Fibroblast of the aortic adventitia (primary cell): ENCODE results near the gene PRPH2. TPM values are rescaled to one million over a fixed set of nuclear protein-coding genes. Genes with fewer than 3 reads are reported as not detected.

ENCODE experiments used
- DNase-seq: peaks from one replicate; pipeline ENCODE4 v3.0.0-alpha.2; 2010; ENCODE audit warnings: low read depth
- H3K4me3 ChIP-seq: 2 replicates; pipeline ENCODE4 v1.5.1; 2011; ENCODE audit warnings: low read depth, mild to moderate bottlenecking, control low read depth, low read length, moderate library complexity
- total RNA-seq: library from RNA; depleted of rRNA; stranded (reverse); fragments of >200 nt; gene quantifications from 2 replicates; pipeline ENCODE4 v1.2.3, GENCODE V29; 2012; ENCODE audit warnings: low replicate concordance
- TF ChIP-seq, protein P1 (sequence below): IDR thresholded peaks from 2 replicates; pipeline ENCODE4 v1.5.1; 2011; ENCODE audit warnings: mild to moderate bottlenecking, low read length, control low read depth, inconsistent platforms; ENCODE audit not compliant: insufficient read depth

The PRPH2 gene, protein sequence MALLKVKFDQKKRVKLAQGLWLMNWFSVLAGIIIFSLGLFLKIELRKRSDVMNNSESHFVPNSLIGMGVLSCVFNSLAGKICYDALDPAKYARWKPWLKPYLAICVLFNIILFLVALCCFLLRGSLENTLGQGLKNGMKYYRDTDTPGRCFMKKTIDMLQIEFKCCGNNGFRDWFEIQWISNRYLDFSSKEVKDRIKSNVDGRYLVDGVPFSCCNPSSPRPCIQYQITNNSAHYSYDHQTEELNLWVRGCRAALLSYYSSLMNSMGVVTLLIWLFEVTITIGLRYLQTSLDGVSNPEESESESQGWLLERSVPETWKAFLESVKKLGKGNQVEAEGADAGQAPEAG
- 0.72 and 1.3 TPM in 2 replicates for total RNA-seq

DNA sequence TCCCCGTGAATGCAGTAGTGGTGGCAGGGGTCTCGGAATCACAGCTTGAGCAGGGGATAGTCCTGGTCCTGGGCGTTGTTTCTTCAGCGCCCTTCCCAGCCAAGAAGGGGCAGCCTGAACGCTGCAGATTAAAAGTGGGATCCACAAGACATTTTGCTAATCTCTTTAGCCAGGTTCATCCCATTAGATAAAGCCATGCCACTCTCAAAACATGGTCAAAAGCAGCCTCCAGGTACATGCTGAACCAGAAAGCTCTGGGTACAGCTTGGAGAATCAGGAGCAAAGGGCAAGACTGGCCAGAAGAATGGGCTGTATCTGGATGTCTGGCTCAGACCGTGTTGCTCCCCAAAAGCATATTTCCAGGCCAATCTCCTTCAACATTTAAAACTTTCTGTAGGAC, at the start of gene PRPH2:
TSS of gene PRPH2 (minus strand) at position 101 of the 400 bp plus-strand sequence. CDS start 263 bp downstream, outside the sequence.
- DNase-seq, result no peak

DNA sequence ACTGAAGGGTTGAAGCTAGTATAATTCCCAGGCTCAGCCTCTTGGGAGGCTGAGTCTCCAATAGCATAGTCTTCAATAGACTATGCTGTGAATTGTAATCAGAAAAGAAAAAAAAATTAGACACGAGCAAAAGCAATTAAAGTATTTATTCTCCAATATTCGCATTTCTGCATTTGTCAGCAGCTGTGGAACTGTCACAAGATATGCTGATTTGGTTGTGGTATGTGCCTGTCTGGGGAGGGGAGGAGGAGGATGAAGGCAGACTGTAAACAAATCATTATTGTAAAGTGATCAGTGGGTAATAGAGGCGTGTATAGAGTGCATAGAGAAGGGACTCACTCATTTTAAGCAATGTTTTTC, 49.3 kb upstream of the PRPH2 start:
- no peak for DNase-seq
- no peak overlapping the region for H3K4me3 ChIP-seq
- TF ChIP-seq, protein P1, sequence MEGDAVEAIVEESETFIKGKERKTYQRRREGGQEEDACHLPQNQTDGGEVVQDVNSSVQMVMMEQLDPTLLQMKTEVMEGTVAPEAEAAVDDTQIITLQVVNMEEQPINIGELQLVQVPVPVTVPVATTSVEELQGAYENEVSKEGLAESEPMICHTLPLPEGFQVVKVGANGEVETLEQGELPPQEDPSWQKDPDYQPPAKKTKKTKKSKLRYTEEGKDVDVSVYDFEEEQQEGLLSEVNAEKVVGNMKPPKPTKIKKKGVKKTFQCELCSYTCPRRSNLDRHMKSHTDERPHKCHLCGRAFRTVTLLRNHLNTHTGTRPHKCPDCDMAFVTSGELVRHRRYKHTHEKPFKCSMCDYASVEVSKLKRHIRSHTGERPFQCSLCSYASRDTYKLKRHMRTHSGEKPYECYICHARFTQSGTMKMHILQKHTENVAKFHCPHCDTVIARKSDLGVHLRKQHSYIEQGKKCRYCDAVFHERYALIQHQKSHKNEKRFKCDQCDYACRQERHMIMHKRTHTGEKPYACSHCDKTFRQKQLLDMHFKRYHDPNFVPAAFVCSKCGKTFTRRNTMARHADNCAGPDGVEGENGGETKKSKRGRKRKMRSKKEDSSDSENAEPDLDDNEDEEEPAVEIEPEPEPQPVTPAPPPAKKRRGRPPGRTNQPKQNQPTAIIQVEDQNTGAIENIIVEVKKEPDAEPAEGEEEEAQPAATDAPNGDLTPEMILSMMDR, result no peak

More for the DNA sequence above, at the start of gene PRPH2:
- TF ChIP-seq, protein P1, result no peak
- no peak within 1 kb of the TSS for H3K4me3 ChIP-seq

DNA sequence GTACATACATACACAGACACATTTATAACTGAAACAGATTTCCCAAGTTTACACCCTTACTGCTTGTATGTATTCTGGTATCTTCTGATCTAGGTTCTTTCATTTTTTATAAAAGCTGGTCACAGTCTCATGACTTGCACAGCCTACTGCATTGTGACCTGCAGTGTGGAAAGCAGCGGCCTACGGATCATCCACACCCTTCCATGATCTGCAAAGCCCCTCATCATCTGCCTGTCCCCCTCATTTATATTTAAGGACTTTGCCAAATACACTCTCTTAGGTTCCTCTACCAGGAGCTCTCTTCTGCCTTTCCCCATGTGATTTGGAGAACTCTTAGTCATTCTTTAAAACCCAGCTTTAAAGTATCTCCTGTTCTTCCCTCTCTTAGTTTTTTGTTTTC, 47.4 kb upstream of the PRPH2 start:
- DNase-seq, result no peak
- H3K4me3 ChIP-seq, result no peak overlapping the region
- TF ChIP-seq, protein P1, result no peak

DNA sequence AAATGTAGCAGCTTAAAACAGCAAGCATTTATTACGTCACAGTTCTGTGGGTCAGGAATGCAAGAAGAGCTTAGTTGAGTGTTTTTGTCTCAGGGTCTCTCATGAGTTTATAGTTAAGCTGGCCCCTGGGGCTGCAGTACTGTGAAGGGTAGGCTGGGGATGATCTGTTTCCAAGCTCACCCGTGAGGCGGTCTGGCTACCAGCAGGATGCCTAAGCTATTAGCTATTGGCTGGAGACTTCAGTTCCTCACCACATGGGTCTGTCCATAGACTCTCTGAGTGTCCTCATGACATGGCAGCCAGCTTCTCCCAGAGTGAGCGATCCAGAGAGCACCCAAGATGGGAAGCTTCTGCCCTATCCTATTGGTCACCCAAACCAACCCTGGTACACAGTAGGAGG, 46.7 kb upstream of the PRPH2 start:
- TF ChIP-seq, protein P1, result no peak
- H3K4me3 ChIP-seq, result no peak overlapping the region
- no peak for DNase-seq

DNA sequence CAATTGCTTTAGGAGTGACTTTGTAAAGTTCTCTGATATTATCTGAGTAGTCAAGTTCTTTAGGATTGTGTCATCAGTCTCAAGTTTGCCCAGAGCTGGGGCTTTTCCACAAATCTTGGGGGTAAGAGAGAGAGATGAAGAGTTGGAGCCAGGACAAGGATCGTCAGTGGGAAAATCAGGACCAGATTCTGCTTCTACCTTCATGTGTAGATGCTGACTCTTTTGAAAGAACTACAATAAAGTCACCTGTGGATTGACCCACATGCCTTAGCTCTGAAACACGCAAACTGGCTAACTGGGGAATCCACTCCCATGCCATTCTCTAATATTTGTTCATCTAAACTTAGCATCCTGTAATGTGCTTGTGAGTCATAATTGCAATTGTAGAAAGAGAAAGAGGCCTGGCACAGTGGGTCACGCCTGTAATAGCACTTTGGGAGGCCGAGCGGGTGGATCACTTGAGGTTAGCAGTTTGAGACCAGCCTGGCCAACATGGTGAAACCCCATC, 43.8 kb upstream of the PRPH2 start:
- TF ChIP-seq, protein P1, result no peak
- peak; percentile 64 for DNase-seq
- H3K4me3 ChIP-seq, result no peak overlapping the region

DNA sequence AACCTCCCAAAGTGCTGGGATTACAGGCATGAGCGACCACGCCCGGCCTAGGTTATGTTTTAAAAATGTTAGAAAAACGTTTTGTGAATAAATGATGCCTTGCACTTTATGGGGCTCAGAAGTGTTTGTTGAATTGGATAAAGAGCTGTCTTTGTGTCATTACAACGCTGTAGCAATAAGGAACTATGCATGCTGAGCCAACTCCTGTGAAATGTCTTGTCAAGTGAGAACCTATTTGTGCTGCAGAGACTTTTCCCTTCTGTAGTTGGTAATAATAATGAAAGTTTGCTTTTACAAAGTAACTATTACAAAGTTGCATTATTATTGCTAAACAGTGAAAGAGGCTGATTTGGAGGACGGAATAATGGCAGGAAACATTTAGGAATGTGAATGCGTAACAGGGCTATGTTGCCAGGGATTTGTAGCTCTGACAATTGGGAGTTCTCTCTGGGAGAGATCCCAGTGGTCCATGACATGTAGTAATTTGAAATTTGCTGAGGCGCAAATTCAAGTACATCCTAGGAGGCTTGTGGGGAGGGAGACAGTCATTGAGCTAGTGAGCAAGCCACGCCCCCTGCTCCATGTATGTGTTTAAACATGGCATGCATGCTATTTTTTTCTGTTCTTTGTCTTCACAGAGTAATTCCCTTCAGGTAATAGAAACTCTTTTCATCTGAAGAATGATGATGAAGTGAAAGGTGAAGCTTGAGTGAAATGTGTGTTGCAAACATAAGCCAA, 42.7 kb upstream of the PRPH2 start:
- DNase-seq, result peak; percentile 52
- TF ChIP-seq, protein P1, result no peak
- no peak overlapping the region for H3K4me3 ChIP-seq
